RWPE1 (cell line): ENCODE measurements around the gene ZNF740.

ENCODE experiments used
- CTCF ChIA-PET: fragments of 350-600 bp; sonication (Branson Sonifier 250); formaldehyde crosslinking; extraction: SDS; loops from one replicate; lab custom pipeline; 2021; lab: Yijun Ruan, JAX
- POLR2A ChIA-PET: fragments of 400-600 bp; formaldehyde crosslinking; extraction: SDS; loops from one replicate; lab custom pipeline; 2020; ENCODE audit warnings: antibody characterized with exemption; ENCODE audit not compliant: low non-redundant PET; lab: Yijun Ruan, JAX
- DNase-seq: peaks from one replicate; pipeline ENCODE4 v3.0.0; 2012; ENCODE audit warnings: low spot score
- H3K27ac ChIP-seq: fragments of 450-650 bp; 2 replicates; pipeline ENCODE4 v1.5.1; 2017
- CTCF ChIP-seq: fragments of 450-650 bp; conservative IDR thresholded peaks from 2 replicates; pipeline ENCODE4 v1.5.1; 2017; ENCODE audit warnings: low read depth, mild to moderate bottlenecking

The ZNF740 gene

GRCh38 chr12:53186745-53187144 is 6.2 kb downstream of the ZNF740 start:
- no peak overlapping the region for H3K27ac ChIP-seq
- ChIA-PET CTCF (interaction anchor here (0.6 to 1.2 kb wide), 2 partner anchors 27 to 36 kb away, joined by 3 to 9 read pairs; no protein-coding TSS in a partner anchor), POLR2A (no interaction called here)
- TF ChIP-seq CTCF: no peak
- DNase-seq: no peak

- DNase-seq: no peak
- no peak overlapping the region; the same call in 1 of the 2 replicates for H3K27ac ChIP-seq
- ChIA-PET CTCF (interaction anchor here (0.6 to 1.2 kb wide), 2 partner anchors 26 to 36 kb away, joined by 3 to 9 read pairs; no protein-coding TSS in a partner anchor), POLR2A (no interaction called here)
- TF ChIP-seq CTCF: no peak
Measured at GRCh38 chr12:53187145-53187899, 6.8 kb downstream of the ZNF740 start.

DNA sequence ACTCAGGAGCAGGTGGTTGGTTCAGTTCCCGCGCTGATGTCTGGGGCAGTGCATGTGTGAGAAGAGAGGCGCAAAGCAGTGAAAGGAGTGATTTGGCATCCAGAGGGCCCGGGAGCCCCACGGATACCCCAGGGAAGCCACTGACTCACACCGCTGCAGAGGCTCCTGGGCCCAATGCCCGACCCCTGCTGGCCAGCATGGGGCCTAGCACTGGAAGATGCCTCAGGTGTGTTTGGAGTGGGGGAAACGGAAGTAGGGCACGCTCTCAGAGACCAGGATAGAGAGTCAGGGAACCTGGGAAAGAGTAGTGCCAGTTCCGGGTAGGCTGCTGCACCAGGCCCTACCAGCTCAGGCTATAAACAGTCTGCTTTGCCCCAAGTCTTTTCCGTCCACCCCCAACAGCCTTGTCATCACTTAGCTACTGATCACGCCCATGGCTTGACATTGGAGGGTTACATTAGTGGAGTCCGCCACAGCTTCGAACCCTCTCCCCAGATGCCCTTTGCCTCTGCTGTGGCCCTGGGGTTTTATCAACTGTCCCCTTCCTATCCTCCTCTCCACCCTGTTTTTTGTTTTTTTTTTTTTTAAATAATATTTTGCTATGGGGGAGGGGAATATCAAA is 9.7 kb downstream of the ZNF740 start:
- peak; percentile 44; the same call in 1 of the 2 replicates for TF ChIP-seq CTCF
- peak; percentile 50 for DNase-seq
- ChIA-PET POLR2A (interaction anchor here (0.7 kb wide), 1 partner anchor 18 kb away, joined by 6 read pairs; no protein-coding TSS in a partner anchor), CTCF (interaction anchor here (0.6 to 0.8 kb wide), 3 partner anchors 9 to 258 kb away, joined by 3 to 4 read pairs (median 4); no protein-coding TSS in a partner anchor)
- peak overlapping the region; percentile 36 for H3K27ac ChIP-seq

GRCh38 chr12:53191096-53191884 is 10.8 kb downstream of the ZNF740 start:
- ChIA-PET POLR2A (no interaction called here), CTCF (interaction anchor here (0.6 kb wide), 1 partner anchor 47 kb away, joined by 3 read pairs; no protein-coding TSS in a partner anchor)

GRCh38 chr12:53191885-53192530 is 11.5 kb downstream of the ZNF740 start:
- TF ChIP-seq CTCF: no peak
- no peak for DNase-seq
- H3K27ac ChIP-seq: peak overlapping the region; percentile 31
- POLR2A ChIA-PET: interaction anchor here (0.6 kb wide), 1 partner anchor 206 kb away, joined by 3 read pairs; no protein-coding TSS in a partner anchor
- CTCF ChIA-PET: interaction anchor here (0.5 to 1.2 kb wide), 5 partner anchors 32 to 126 kb away, joined by 3 to 8 read pairs (median 4); no protein-coding TSS in a partner anchor

More at GRCh38 chr12:53191096-53191884, 10.8 kb downstream of the ZNF740 start:
- H3K27ac ChIP-seq: peak overlapping the region; percentile 31
- DNase-seq: no peak
- TF ChIP-seq CTCF: no peak
